Measurements from ENCODE around the gene B3GNT5. TPM values are rescaled to one million over a fixed set of nuclear protein-coding genes. Genes with fewer than 3 reads are reported as not detected.
A peak's percentile ranks its signal among the peaks of the same experiment; 100 is the strongest.

The B3GNT5 gene
- total RNA-seq, 1 donor from 2014 or later: 23.4 TPM

DNA sequence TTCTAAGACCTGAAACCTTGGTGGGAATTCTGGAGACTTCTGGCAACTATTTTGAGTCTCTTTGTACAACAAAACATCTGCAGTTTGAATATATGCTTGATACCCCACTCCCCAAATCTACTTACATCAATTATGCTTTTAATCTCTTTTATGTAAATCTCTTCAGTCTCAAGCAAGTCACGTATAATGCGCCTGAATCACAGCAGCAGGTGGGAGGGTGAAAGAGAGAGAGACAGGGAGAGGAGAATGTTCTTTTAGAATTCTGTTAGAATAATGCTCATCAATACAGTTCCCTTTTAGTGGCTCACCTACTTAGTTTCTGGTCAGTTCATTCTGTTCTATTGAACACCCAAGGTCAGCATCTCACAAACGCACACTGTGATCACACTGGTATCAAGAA is 22.2 kb upstream of the B3GNT5 start:
- no peak for DNase-seq

DNA sequence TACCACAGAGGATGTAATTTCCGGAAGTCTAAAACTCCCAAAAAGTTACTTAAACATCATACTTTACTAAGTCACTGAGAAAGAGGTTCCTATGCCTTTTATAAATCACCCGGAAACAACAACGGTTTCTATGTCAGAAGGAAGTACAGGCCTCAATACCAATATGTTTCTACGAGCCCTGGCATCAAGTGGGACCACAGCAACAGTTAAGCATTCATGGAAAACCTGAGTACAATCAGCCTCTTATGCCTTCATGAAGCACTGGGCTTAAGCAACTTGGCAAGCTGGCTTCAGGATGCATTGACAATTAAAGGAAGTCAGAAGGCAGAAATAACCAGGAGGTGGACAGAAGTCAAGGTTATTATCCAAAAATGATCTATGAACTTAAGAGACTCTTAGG is 19.1 kb upstream of the B3GNT5 start:
- DNase-seq: peak; percentile 10

GRCh38 chr3:183239046-183239445 is 14.0 kb upstream of the B3GNT5 start:
- no peak for DNase-seq

GRCh38 chr3:183242431-183242830 is 10.6 kb upstream of the B3GNT5 start:
- no peak for DNase-seq

DNA sequence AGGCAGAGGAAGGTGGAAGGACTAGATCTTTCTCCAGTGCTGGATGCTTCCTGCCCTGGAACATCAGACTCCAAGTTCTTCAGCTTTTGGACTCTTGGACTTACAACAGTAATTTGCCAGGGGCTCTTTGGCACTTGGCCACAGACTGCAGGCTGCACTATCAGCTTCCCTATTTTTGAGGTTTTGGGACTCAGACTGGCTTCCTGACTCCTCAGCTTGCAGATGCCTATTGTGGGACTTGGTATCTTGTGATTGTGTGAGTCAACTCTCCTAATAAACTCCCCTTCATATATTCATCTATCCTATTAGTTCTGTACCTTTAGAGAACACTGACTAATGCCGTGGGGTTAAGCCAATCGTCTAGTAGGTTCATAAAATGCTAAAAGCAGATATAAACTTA is 8.8 kb upstream of the B3GNT5 start:
- no peak for DNase-seq

GRCh38 chr3:183244981-183245476 is 8.0 kb upstream of the B3GNT5 start:
- DNase-seq: no peak

- DNase-seq: no peak
These were observed 6.0 kb upstream of the B3GNT5 start for GRCh38 chr3:183247011-183247589.

DNA sequence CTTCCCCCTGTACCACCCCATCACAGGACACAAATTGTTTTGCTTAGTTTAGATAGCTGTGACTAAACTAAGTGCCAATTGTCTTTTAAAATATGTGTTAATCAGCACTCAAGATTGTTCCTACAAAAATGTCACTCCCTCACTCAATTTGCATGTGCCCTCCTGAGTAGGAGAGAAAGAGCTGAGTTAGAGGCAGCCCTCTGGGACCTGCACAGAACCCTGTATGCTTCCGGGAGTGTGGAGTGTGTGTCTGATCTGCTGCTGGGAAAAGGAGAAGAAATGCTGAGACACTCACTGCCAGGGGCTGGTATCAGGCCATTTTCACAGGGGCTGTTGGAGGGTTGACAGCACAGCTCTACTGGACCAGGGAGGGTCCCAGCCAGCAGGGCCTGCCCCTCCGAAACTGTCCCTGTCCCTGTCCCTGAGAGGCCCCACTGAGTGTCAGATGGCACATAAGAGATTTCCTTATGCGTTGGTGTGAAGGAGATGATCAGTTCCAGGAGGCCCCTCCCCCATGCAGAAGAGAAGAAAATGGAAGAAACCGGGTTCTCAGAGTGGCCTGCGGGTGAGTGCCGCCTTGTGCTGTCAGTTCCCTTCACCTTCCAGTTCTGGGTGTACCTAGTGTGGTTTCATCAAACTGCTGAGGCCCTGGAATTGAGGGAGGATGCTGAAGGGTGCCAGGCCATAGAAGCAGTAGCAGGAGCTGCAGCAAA is 3.9 kb upstream of the B3GNT5 start:
- no peak for DNase-seq

DNA sequence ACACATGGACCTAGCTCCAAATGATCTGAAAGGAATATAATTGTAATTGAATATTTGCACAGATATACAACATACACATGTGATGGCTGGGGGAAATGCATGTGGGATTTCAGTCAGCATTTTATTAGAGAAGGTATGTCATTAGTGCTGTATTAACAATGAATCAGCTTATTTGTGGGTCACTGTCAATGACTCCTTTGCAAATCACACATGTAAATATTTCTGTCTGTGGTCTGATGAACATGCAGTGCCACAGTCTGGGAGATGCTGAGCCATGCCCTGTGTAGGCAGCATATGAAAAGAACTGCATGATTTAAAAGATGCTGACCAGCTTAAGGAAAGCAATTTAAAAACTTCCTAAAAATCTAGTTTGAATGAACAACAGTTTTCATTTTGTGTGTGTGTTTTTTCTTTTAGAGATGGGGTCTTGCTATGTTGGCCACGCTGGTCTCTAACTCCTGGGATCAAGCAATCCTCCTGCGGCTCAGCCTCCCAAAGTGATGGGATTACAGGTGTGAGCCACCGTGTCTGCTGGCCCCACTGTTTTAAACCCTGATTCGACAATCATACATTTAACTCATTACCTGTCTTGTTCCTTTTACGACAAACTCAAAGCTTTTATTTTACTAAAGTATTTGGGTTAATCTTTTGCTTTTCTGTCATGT is 803 bp upstream of the B3GNT5 start:
- DNase-seq: no peak

GRCh38 chr3:183253528-183254486 is 754 bp downstream of the B3GNT5 start:
- DNase-seq: peak; percentile 21

GRCh38 chr3:183254487-183255347 is 1.7 kb downstream of the B3GNT5 start:
- no peak for DNase-seq

- DNase-seq: no peak
These were observed 2.3 kb downstream of the B3GNT5 start for GRCh38 chr3:183255348-183255730.

GRCh38 chr3:183259087-183259486 is 6.0 kb downstream of the B3GNT5 start:
- no peak for DNase-seq

GRCh38 chr3:183259621-183260020 is 6.6 kb downstream of the B3GNT5 start:
- no peak for DNase-seq

DNA sequence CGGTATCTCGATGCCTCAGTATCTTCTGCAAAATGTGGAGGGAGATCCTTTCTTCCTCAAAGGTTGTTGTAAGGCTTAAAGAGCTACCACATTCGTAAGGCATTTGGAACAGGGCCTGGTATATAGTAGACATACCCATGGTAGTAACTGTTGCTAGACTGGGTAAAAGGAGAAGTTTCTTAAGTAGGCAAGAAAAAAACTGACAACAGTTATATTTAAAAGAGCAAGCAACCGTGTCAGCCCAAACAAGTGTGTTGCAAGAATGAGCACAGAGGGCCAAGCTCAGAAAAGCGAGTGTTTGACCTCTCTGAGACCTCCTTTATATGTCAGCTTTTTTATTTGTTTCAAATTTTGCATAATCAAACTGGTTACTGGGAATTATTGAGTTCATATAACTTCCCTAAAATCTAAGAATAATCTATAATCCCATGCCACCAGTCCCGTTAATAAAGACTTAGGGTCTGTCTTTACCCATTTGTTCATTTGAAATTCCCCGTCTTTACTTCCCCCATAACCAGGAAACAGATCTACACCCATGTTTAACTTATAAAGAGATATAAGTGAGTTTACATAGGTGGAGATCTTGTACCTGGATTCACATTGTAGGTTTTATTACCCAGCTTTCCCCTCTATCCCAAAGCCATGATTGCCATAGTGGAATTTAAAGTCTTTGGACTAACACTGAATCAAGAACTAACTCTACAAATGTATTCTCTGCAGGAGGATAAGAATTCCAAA is 7.3 kb downstream of the B3GNT5 start:
- no peak for DNase-seq

DNA sequence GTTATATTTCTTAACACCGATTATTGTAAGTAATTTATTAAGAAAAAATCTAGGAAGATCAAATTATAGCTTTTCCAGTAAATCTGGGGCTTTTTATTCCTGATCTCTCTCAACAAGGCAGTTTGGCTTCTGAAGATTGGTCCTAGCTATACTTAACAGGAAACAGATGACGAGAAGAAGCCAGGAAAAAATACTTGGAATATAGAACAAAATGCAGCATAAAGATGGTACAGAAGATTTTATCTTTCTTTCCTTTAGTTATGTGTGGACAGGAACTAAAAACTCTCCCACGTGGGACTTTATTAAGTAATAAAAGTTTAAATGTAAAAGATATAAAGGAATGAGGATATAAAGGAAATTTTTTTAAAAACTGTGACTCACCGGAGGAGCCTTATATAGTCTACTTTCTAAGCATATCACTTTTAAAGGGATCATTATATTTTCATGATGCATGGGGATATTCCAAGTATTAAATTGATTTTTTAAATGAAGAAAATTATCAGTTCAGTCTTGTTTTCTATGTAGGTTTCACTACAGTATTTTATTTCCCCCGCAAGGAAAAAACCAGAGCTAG is 8.2 kb downstream of the B3GNT5 start:
- peak; percentile 26 for DNase-seq

- no peak for DNase-seq
These were observed 9.9 kb downstream of the B3GNT5 start for GRCh38 chr3:183262875-183263378.

DNA sequence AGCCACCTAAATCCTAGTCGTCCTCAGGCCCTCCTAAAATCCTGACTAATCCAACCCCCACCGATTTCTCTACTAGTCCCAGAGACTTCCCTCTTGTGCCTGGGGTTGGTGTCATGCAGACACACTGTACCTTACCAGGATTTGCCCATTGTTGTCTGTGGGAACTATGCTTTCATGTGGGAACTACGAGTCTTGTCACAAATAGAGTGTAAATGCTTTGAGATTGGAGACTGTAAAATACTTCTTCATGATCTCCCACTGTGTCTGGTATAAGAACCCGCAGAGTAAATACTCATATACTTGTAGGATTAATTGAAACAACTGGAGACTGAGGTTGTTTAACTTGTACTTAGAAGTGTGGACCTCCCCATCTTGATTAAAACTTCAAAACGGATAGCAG is 11.2 kb downstream of the B3GNT5 start:
- DNase-seq: no peak

DNA sequence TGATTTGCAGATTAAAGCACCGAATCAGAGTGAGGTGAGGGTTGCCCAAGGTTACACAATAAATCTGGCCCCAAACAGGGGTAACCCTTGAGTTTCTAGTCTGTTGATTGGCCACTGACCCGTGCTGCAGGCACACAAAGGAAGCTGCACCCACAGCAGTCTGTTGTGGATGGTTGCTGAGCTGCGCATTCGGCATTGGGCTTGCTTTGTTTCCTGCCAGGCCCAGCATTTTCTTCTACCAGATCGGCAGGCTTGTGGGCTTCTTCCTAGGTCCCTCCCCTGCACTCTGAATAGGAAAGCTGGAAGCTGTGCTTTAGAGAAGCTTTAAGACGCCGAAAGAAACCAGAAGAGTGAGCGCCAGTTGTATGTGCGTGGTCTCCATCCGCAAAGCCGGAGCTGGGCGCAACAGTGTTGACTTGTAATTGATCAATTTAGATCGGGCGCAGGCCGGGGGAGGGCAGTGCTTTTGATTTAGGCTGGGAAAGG is 12.1 kb downstream of the B3GNT5 start:
- DNase-seq: no peak
